GM23248 (cell line): ENCODE results near the gene PTTG1IP2. TPM values are rescaled to one million over a fixed set of nuclear protein-coding genes. Genes with fewer than 3 reads are reported as not detected.

Source experiments
- DNase-seq: peaks from one replicate; pipeline ENCODE4 v3.0.0-alpha.2; 2015
- H2AFZ ChIP-seq: fragments of 200-600 bp; sonication (generic); 2 replicates; pipeline ENCODE4 v1.6.1; 2016; ENCODE audit warnings: antibody characterized with exemption
- H3F3A ChIP-seq: fragments of 200-600 bp; sonication (generic); 2 replicates; pipeline ENCODE4 v1.6.1; 2016; ENCODE audit warnings: mild to moderate bottlenecking, antibody characterized with exemption, mixed run types; ENCODE audit not compliant: insufficient read depth
- H3K27ac ChIP-seq: fragments of 200-600 bp; sonication (generic); 2 replicates; pipeline ENCODE4 v1.5.1; 2016; ENCODE audit warnings: mild to moderate bottlenecking
- H3K27me3 ChIP-seq: fragments of 200-600 bp; sonication (generic); replicated peaks from 2 replicates; pipeline ENCODE4 v1.6.1; 2016; ENCODE audit warnings: mild to moderate bottlenecking; ENCODE audit not compliant: insufficient read depth
- H3K36me3 ChIP-seq: fragments of 200-600 bp; sonication (generic); 2 replicates; pipeline ENCODE4 v1.6.1; 2016; ENCODE audit warnings: low read depth, mild to moderate bottlenecking
- H3K4me1 ChIP-seq: fragments of 200-600 bp; sonication (generic); 2 replicates; pipeline ENCODE4 v1.6.1; 2016; ENCODE audit warnings: mild to moderate bottlenecking; ENCODE audit not compliant: insufficient read depth
- H3K4me2 ChIP-seq: fragments of 200-600 bp; sonication (generic); one replicate; pipeline ENCODE4 v1.6.1; 2016; ENCODE audit warnings: mild to moderate bottlenecking; ENCODE audit not compliant: unreplicated experiment
- H3K4me3 ChIP-seq: fragments of 200-600 bp; sonication (generic); 2 replicates; pipeline ENCODE4 v1.5.1; 2016; ENCODE audit warnings: mild to moderate bottlenecking
- H3K79me2 ChIP-seq: fragments of 200-600 bp; sonication (generic); 2 replicates; pipeline ENCODE4 v1.6.1; 2016; ENCODE audit warnings: mild to moderate bottlenecking; ENCODE audit not compliant: insufficient read depth
- H3K9ac ChIP-seq: fragments of 200-600 bp; sonication (generic); 2 replicates; pipeline ENCODE4 v1.6.1; 2016; ENCODE audit warnings: mild to moderate bottlenecking
- H3K9me2 ChIP-seq: fragments of 200-600 bp; sonication (generic); 2 replicates; pipeline ENCODE4 v1.6.1; 2016; ENCODE audit warnings: mixed run types, mild to moderate bottlenecking, moderate library complexity; ENCODE audit not compliant: insufficient read depth
- H3K9me3 ChIP-seq: fragments of 200-600 bp; sonication (generic); one replicate; pipeline ENCODE4 v1.6.1; 2017; ENCODE audit warnings: low read depth
- H4K20me1 ChIP-seq: fragments of 200-600 bp; sonication (generic); 2 replicates; pipeline ENCODE4 v1.6.0; 2016; ENCODE audit not compliant: insufficient read depth
- EZH2 ChIP-seq: fragments of 200-600 bp; sonication (generic); IDR thresholded peaks from 2 replicates; pipeline ENCODE4 v1.6.1; 2018; ENCODE audit warnings: antibody characterized with exemption, mild to moderate bottlenecking; ENCODE audit not compliant: insufficient read depth, poor library complexity, severe bottlenecking
- EZH2phosphoT487 ChIP-seq: fragments of 200-600 bp; sonication (generic); IDR thresholded peaks from 2 replicates; pipeline ENCODE4 v1.6.1; 2018; ENCODE audit warnings: antibody characterized with exemption, moderate library complexity, mild to moderate bottlenecking, low read depth; ENCODE audit not compliant: insufficient read depth
- WGBS, 2 experiments: methylation state at CpG; one replicate each; pipeline ENCODE4 v1.1.6; 2015 to 2017; ENCODE audit warnings: low lambda C conversion rate in 2 of 2, low coverage in 1 of 2; ENCODE audit errors: missing lambda C conversion rate in 2 of 2; 5-methylcytosine and 5-hydroxymethylcytosine counted together
- in situ Hi-C: fragments of 300-500 bp; cut with MboI; formaldehyde crosslinking; loops from 2 replicates; pipeline ENCODE4 v1.15.0; 2020
- polyA plus RNA-seq: library from polyadenylated mRNA; unstranded; fragments of >200 nt; fragmentation: Nextera tagmentation; extraction: Ambion mirVana; gene quantifications from 2 replicates; pipeline ENCODE4 v1.2.1, GENCODE V29; 2016
- total RNA-seq: library from RNA; depleted of rRNA; stranded (reverse); fragments of >200 nt; shearing (Covaris generic); gene quantifications from 2 replicates; pipeline ENCODE4 v1.2.3, GENCODE V29; 2014

PTTG1IP2 gene
- total and polyA plus RNA-seq, 2 experiments from 2014 or later = not detected

GRCh38 chr7:90532231-90532929 lies 62.9 kb downstream of the PTTG1IP2 start:
- WGBS, 2 experiments = 74 to 78% methylated on average over 7 of the region's 7 CpGs
- Histone ChIP-seq H3K79me2 (no peaks in the 10 kb centered on the region), H4K20me1 (no peaks in the 10 kb centered on the region), H2AFZ (no peak overlapping the region), H3K4me3 (no peak overlapping the region), H3K4me1 (no peaks in the 10 kb centered on the region; the same call in 1 of the 2 replicates), H3K27ac (no peak overlapping the region), H3K36me3 (no peaks in the 10 kb centered on the region), H3K9me2 (no peaks in the 10 kb centered on the region), H3K9ac (no peak overlapping the region), H3F3A (no peaks in the 10 kb centered on the region), H3K4me2 (no peak overlapping the region), H3K27me3 (no peaks in the 10 kb centered on the region), H3K9me3 (no peaks in the 10 kb centered on the region)
- TF ChIP-seq EZH2 (no peak), EZH2phosphoT487 (no peak)
- DNase-seq = no peak
- in situ Hi-C loops = no loop called here

GRCh38 chr7:90536449-90536848 lies 67.0 kb downstream of the PTTG1IP2 start:
- Histone ChIP-seq H3K36me3 (no peaks in the 10 kb centered on the region), H3K9me2 (no peaks in the 10 kb centered on the region), H3K9me3 (no peaks in the 10 kb centered on the region), H3K27ac (no peak overlapping the region), H2AFZ (no peak overlapping the region), H3K4me1 (no peaks in the 10 kb centered on the region), H3K4me3 (no peak overlapping the region), H3K4me2 (no peak overlapping the region), H3K79me2 (no peaks in the 10 kb centered on the region), H4K20me1 (no peaks in the 10 kb centered on the region), H3K9ac (no peak overlapping the region), H3F3A (no peaks in the 10 kb centered on the region), H3K27me3 (no peaks in the 10 kb centered on the region)
- TF ChIP-seq EZH2phosphoT487 = no peak
- TF ChIP-seq EZH2 = no peak
- WGBS, 2 experiments = 82 to 93% methylated on average over 3 of the region's 3 CpGs
- in situ Hi-C loops = no loop called here
- DNase-seq = no peak

DNA sequence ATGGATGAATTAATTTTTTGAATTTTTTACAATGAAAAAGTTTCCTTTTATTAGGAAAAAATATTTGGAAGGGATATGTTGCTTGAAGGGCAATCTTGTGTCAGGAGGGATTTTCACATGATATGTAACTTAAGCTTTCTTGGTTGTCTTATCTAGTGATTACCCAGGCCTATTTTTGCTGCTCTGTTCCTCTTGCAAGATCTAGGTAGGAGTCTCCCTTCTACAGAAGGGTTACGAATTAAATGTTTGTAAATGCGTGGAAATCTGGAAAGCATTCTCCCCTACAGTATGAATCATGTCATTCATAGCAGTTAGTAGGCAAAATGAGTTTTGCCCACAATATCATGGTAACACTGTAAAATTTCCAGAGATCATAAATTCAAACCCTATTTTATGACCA lies 69.0 kb downstream of the PTTG1IP2 start:
- no peak for TF ChIP-seq EZH2phosphoT487
- TF ChIP-seq EZH2 = no peak
- Histone ChIP-seq H3K27ac (no peak overlapping the region), H4K20me1 (no peaks in the 10 kb centered on the region), H3K4me3 (no peak overlapping the region), H3K27me3 (no peaks in the 10 kb centered on the region), H2AFZ (no peak overlapping the region), H3K9me2 (no peaks in the 10 kb centered on the region), H3K9ac (no peak overlapping the region), H3K4me2 (no peak overlapping the region), H3K9me3 (no peaks in the 10 kb centered on the region), H3K36me3 (no peaks in the 10 kb centered on the region), H3F3A (no peaks in the 10 kb centered on the region), H3K4me1 (no peaks in the 10 kb centered on the region), H3K79me2 (no peaks in the 10 kb centered on the region)
- WGBS, 2 experiments = 89 to 93% methylated on average over 2 of the region's 2 CpGs
- no peak for DNase-seq
- in situ Hi-C loops = no loop called here

GRCh38 chr7:90540406-90540805 lies 71.0 kb downstream of the PTTG1IP2 start:
- 0% methylated on average over 1 of the region's 1 CpG for WGBS, 2 experiments
- DNase-seq = no peak
- Histone ChIP-seq H3K36me3 (no peaks in the 10 kb centered on the region), H3K27me3 (no peaks in the 10 kb centered on the region), H3K27ac (no peak overlapping the region), H3K4me2 (no peak overlapping the region), H3K4me1 (no peaks in the 10 kb centered on the region), H3K79me2 (no peaks in the 10 kb centered on the region), H3K9me3 (no peaks in the 10 kb centered on the region), H2AFZ (no peak overlapping the region), H3K9me2 (no peaks in the 10 kb centered on the region), H3F3A (no peaks in the 10 kb centered on the region), H3K9ac (no peak overlapping the region), H3K4me3 (no peak overlapping the region), H4K20me1 (no peaks in the 10 kb centered on the region)
- in situ Hi-C loops = no loop called here
- no peak for TF ChIP-seq EZH2
- no peak for TF ChIP-seq EZH2phosphoT487

- TF ChIP-seq EZH2phosphoT487 (no peak), EZH2 (no peak)
- DNase-seq = no peak
- Histone ChIP-seq H3K79me2 (no peaks in the 10 kb centered on the region), H3K9ac (no peak overlapping the region), H3K4me2 (no peak overlapping the region), H3K9me2 (no peaks in the 10 kb centered on the region), H3K36me3 (no peaks in the 10 kb centered on the region), H3K4me1 (no peaks in the 10 kb centered on the region), H3K9me3 (no peaks in the 10 kb centered on the region), H3F3A (no peaks in the 10 kb centered on the region), H2AFZ (no peak overlapping the region), H3K27ac (no peak overlapping the region), H3K4me3 (no peak overlapping the region), H3K27me3 (no peaks in the 10 kb centered on the region), H4K20me1 (no peaks in the 10 kb centered on the region)
- 70 to 75% methylated on average over 4 of the region's 4 CpGs for WGBS, 2 experiments
- in situ Hi-C loops = no loop called here
These were observed 81.6 kb downstream of the PTTG1IP2 start for GRCh38 chr7:90551036-90551435.
